SU-DHL-6 (cell line): ENCODE data around the gene AIP.

Source experiments
- H2AFZ ChIP-seq: fragments of 200-600 bp; sonication (generic); 2 replicates; pipeline ENCODE4 v1.6.1; 2014; ENCODE audit warnings: low read depth, mild to moderate bottlenecking, moderate library complexity, mixed read lengths, antibody characterized with exemption, low read length; ENCODE audit not compliant: severe bottlenecking
- H3F3A ChIP-seq: fragments of 200-600 bp; shearing (Covaris generic); 2 replicates; pipeline ENCODE4 v1.6.0; 2016; ENCODE audit warnings: antibody characterized with exemption, mild to moderate bottlenecking; ENCODE audit not compliant: insufficient read depth
- H3K27ac ChIP-seq: fragments of 200-600 bp; sonication (generic); 2 replicates; pipeline ENCODE4 v1.5.1; 2016; ENCODE audit warnings: low read depth, mild to moderate bottlenecking, low read length, moderate library complexity, mixed read lengths
- H3K27me3 ChIP-seq: fragments of 200-600 bp; sonication (generic), shearing (Covaris generic); 2 replicates; pipeline ENCODE4 v1.6.0; 2014; ENCODE audit warnings: mild to moderate bottlenecking, low read length
- H3K36me3 ChIP-seq: fragments of 200-600 bp; sonication (generic); 2 replicates; pipeline ENCODE4 v1.6.1; 2014; ENCODE audit warnings: mild to moderate bottlenecking, low read length, mixed read lengths
- H3K4me2 ChIP-seq: fragments of 300-600, 200-600 bp; shearing (Covaris generic), sonication (generic); 2 replicates; pipeline ENCODE4 v1.6.0; 2014; ENCODE audit warnings: low read length, low read depth, mild to moderate bottlenecking; ENCODE audit not compliant: poor library complexity, severe bottlenecking
- H3K4me3 ChIP-seq: fragments of 200-600 bp; sonication (generic); 2 replicates; pipeline ENCODE4 v1.5.1; 2014; ENCODE audit warnings: antibody characterized with exemption, low read length, mild to moderate bottlenecking, mixed read lengths; ENCODE audit not compliant: insufficient read depth, poor library complexity, severe bottlenecking
- H3K79me2 ChIP-seq: fragments of 200-600 bp; sonication (generic); 2 replicates; pipeline ENCODE4 v1.6.1; 2014; ENCODE audit warnings: mild to moderate bottlenecking, low read length, moderate library complexity; ENCODE audit not compliant: insufficient read depth
- H3K9ac ChIP-seq: fragments of 200-600 bp; sonication (generic); 2 replicates; pipeline ENCODE4 v1.7.0; 2014; ENCODE audit warnings: mild to moderate bottlenecking, low read length
- H3K9me2 ChIP-seq: fragments of 200-600 bp; sonication (generic); replicated peaks from 2 replicates; pipeline ENCODE4 v1.6.1; 2014; ENCODE audit warnings: low read length; ENCODE audit not compliant: insufficient read depth
- H3K9me3 ChIP-seq: fragments of 200-600 bp; sonication (generic); 2 replicates; pipeline ENCODE4 v1.6.1; 2014; ENCODE audit warnings: low read length, mixed read lengths; ENCODE audit not compliant: insufficient read depth
- H4K20me1 ChIP-seq: fragments of 200-600 bp; sonication (generic); 2 replicates; pipeline ENCODE4 v1.6.1; 2014; ENCODE audit warnings: low read depth, mild to moderate bottlenecking, antibody characterized with exemption, low read length, moderate library complexity, mixed read lengths
- EZH2phosphoT487 ChIP-seq: fragments of 200-600 bp; sonication (generic), shearing (Covaris generic); conservative IDR thresholded peaks from 2 replicates; pipeline ENCODE4 v1.6.1; 2018; ENCODE audit warnings: mild to moderate bottlenecking, antibody characterized with exemption, low read length, moderate library complexity, mixed read lengths
- TF ChIP-seq, protein P1 (sequence below): fragments of 200-600 bp; sonication (generic); IDR thresholded peaks from one replicate; pipeline ENCODE4 v1.5.1; 2017; ENCODE audit warnings: antibody characterized with exemption, mild to moderate bottlenecking, low read length, moderate library complexity; ENCODE audit not compliant: insufficient read depth, poor library complexity, severe bottlenecking

Gene AIP

DNA sequence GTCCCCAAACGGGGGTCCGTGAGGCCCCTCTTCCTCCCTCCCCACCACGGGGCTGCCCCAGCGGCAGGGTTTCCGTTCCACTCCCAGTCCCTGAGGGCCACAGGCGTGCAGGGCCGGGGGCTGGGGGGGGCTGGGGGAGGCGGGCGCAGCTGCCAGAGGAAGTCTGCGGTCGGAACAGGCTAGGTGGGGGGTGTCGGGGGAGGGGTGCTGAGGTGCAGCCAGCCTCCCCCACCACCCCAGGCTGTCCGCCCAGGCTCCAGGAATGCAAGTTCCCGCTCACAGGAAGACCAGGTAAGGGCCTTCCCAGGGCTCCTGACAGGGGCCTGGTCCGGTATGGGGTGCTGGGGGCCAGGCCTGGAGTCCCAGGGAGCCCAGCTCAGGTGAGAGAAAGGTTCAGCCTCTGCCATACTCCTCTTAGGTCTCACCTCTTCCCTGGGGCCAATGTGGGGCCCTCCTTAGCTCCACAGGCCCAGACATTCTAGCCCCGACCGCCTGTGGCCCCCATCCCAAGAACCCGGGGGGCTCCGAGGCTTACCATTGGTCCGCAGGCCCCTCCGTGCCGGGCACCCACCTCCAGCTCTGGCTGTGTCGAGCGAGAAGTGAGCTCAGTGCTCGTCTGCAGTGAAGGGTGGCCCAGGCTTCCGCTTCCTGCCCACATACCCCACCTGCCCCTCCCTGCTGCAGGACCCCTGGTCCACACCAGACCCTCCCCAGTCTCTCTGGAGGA, 45.6 kb upstream of the AIP start, which contains the start of gene PTPRCAP:
Gene PTPRCAP, minus strand, starts transcription at position 601 of the 727 bp plus-strand sequence. Its CDS starts 63 bp downstream, at position 538.
- Histone ChIP-seq H3K4me3 (peak within 1 kb of the TSS; percentile 96), H3K27me3 (no peaks in the 10 kb centered on the region), H3K79me2 (peaks cover 24% of the 10 kb centered on the region; the same call in 1 of the 2 replicates), H3K27ac (peak within 1 kb of the TSS; percentile 100), H3K9me3 (no peaks in the 10 kb centered on the region), H3K4me2 (peak within 1 kb of the TSS; percentile 99), H4K20me1 (no peaks in the 10 kb centered on the region), H3K9me2 (no peaks in the 10 kb centered on the region), H3F3A (peaks cover 82% of the 10 kb centered on the region), H3K9ac (peak within 1 kb of the TSS; percentile 100), H2AFZ (no peak within 1 kb of the TSS), H3K36me3 (no peaks in the 10 kb centered on the region)
- no peak for TF ChIP-seq EZH2phosphoT487
- TF ChIP-seq, protein P1, sequence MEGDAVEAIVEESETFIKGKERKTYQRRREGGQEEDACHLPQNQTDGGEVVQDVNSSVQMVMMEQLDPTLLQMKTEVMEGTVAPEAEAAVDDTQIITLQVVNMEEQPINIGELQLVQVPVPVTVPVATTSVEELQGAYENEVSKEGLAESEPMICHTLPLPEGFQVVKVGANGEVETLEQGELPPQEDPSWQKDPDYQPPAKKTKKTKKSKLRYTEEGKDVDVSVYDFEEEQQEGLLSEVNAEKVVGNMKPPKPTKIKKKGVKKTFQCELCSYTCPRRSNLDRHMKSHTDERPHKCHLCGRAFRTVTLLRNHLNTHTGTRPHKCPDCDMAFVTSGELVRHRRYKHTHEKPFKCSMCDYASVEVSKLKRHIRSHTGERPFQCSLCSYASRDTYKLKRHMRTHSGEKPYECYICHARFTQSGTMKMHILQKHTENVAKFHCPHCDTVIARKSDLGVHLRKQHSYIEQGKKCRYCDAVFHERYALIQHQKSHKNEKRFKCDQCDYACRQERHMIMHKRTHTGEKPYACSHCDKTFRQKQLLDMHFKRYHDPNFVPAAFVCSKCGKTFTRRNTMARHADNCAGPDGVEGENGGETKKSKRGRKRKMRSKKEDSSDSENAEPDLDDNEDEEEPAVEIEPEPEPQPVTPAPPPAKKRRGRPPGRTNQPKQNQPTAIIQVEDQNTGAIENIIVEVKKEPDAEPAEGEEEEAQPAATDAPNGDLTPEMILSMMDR = no peak

DNA sequence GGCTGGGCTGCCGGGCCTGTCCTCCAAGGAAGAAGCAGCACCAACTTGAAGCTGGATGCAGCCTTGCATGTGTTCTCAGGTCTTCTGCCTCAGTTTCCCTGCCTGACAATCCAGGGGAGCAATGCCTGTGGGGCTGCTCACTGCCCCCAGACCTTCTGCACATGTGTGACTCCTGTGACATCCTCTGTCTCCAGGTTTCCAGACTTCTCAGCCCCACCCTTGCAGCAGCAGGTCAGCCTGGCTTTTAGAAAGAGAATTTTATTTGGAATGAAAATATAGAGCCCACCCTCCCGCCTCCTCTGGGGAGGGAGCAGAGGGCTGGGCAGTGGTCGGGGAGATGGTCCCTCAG, 45.0 kb upstream of the AIP start:
- TF ChIP-seq, protein P1 = no peak
- no peak for TF ChIP-seq EZH2phosphoT487
- Histone ChIP-seq H3K9me3 (no peaks in the 10 kb centered on the region), H3K27ac (peak overlapping the region; percentile 100), H3K79me2 (peaks cover 24% of the 10 kb centered on the region; the same call in 1 of the 2 replicates), H3K9ac (peak overlapping the region; percentile 100), H3K9me2 (no peaks in the 10 kb centered on the region), H4K20me1 (no peaks in the 10 kb centered on the region), H3K27me3 (no peaks in the 10 kb centered on the region), H3K4me3 (peak overlapping the region; percentile 96), H3K4me2 (peak overlapping the region; percentile 99), H3F3A (peaks cover 88% of the 10 kb centered on the region), H3K36me3 (no peaks in the 10 kb centered on the region), H2AFZ (no peak overlapping the region)

DNA sequence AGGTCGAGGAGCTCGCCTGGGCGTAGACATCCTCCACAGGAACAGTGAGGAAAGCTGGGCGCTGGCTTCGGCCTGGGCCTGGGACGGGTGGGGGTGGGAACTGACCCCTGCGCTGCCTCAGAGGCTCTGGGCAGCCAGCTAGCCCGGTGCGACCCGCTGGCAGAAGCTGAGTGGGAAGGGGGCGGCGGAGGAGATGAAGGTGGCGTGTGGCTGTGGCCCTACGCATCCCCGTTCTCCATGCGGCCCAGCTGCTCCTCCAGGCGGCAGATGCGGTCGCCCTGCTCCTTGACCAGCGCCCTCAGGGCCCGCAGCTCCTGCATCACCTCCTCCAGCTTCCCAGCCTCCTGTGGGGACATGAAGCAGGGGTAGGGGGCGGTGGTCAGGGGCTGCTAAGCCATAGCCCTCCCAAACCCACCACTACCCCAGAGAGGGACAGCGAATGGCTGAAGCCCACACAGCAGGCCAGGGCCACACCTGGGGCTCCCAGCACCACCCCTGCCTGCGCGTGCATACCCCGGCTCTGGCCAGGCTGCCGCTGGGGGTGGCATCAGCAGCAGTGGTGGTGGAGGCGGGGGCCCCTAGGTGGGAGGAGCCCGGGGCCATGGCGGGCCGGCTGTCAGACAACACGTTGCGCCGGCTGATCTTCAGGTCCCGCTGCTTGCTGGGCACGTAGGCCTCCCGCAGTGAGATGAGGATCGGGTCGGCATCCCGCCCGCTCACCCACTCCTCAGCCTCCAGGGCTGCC, 44.5 kb upstream of the AIP start:
- Histone ChIP-seq H3K27me3 (no peaks in the 10 kb centered on the region), H4K20me1 (no peaks in the 10 kb centered on the region), H3K9me3 (no peaks in the 10 kb centered on the region), H3F3A (peaks cover 90% of the 10 kb centered on the region), H3K9ac (peak overlapping the region; percentile 100), H3K27ac (peak overlapping the region; percentile 100), H3K9me2 (no peaks in the 10 kb centered on the region), H3K4me3 (peak overlapping the region; percentile 96), H3K36me3 (no peaks in the 10 kb centered on the region), H3K79me2 (peaks cover 24% of the 10 kb centered on the region; the same call in 1 of the 2 replicates), H2AFZ (no peak overlapping the region), H3K4me2 (peak overlapping the region; percentile 99)
- no peak for TF ChIP-seq EZH2phosphoT487
